ENCODE measurements around the gene HS3ST3B1.

The HS3ST3B1 gene

GRCh38 chr17:14300575-14301278 is at the start of gene HS3ST3B1:
HS3ST3B1 (plus strand) TSS chr17:14301081; CDS start chr17:14301519, 438 bp downstream.
- peak; percentile 98 for DNase-seq (ENCODE audit: low read depth, low spot score)
- Histone ChIP-seq H3K36me3 (ENCODE audit: control insufficient read depth, insufficient read depth, low read length) (no peaks in the 10 kb centered on the region), H3K27ac (ENCODE audit: low read length) (no peak within 1 kb of the TSS), H3K27me3 (ENCODE audit: control insufficient read depth, insufficient read depth, low read length) (peaks cover 71% of the 10 kb centered on the region), H3K9me3 (ENCODE audit: control insufficient read depth, insufficient read depth, low read length) (no peaks in the 10 kb centered on the region), H3K4me3 (ENCODE audit: low read length) (peak within 1 kb of the TSS; percentile 53), H3K4me1 (ENCODE audit: control insufficient read depth, insufficient read depth, low read length) (peaks cover 7% of the 10 kb centered on the region; the same call in 1 of the 2 replicates)
- no CpG with 5 or more reads among the region's 49 CpGs for WGBS (ENCODE audit: insufficient coverage, insufficient read length)

- Histone ChIP-seq H3K27ac (ENCODE audit: low read length) (no peak overlapping the region), H3K9me3 (ENCODE audit: control insufficient read depth, insufficient read depth, low read length) (no peaks in the 10 kb centered on the region), H3K36me3 (ENCODE audit: control insufficient read depth, insufficient read depth, low read length) (no peaks in the 10 kb centered on the region), H3K4me1 (ENCODE audit: control insufficient read depth, insufficient read depth, low read length) (no peaks in the 10 kb centered on the region), H3K27me3 (ENCODE audit: control insufficient read depth, insufficient read depth, low read length) (no peaks in the 10 kb centered on the region), H3K4me3 (ENCODE audit: low read length) (no peak overlapping the region)
- WGBS (ENCODE audit: insufficient coverage, insufficient read length): no CpG with 5 or more reads among the region's 5 CpGs
- no peak for DNase-seq (ENCODE audit: low read depth, low spot score)
Measured at GRCh38 chr17:14261406-14261805, 39.5 kb upstream of the HS3ST3B1 start.

GRCh38 chr17:14268264-14268663 is 32.6 kb upstream of the HS3ST3B1 start:
- WGBS (ENCODE audit: insufficient coverage, insufficient read length): no CpG with 5 or more reads among the region's 2 CpGs
- Histone ChIP-seq H3K27ac (ENCODE audit: low read length) (no peak overlapping the region), H3K9me3 (ENCODE audit: control insufficient read depth, insufficient read depth, low read length) (no peaks in the 10 kb centered on the region), H3K27me3 (ENCODE audit: control insufficient read depth, insufficient read depth, low read length) (no peaks in the 10 kb centered on the region), H3K36me3 (ENCODE audit: control insufficient read depth, insufficient read depth, low read length) (no peaks in the 10 kb centered on the region), H3K4me1 (ENCODE audit: control insufficient read depth, insufficient read depth, low read length) (no peaks in the 10 kb centered on the region), H3K4me3 (ENCODE audit: low read length) (no peak overlapping the region)
- peak; percentile 7 for DNase-seq (ENCODE audit: low read depth, low spot score)

- Histone ChIP-seq H3K4me1 (ENCODE audit: control insufficient read depth, insufficient read depth, low read length) (no peaks in the 10 kb centered on the region), H3K27ac (ENCODE audit: low read length) (no peak overlapping the region), H3K36me3 (ENCODE audit: control insufficient read depth, insufficient read depth, low read length) (no peaks in the 10 kb centered on the region), H3K9me3 (ENCODE audit: control insufficient read depth, insufficient read depth, low read length) (no peaks in the 10 kb centered on the region), H3K27me3 (ENCODE audit: control insufficient read depth, insufficient read depth, low read length) (no peaks in the 10 kb centered on the region), H3K4me3 (ENCODE audit: low read length) (no peak overlapping the region)
- no CpG with 5 or more reads among the region's 5 CpGs for WGBS (ENCODE audit: insufficient coverage, insufficient read length)
- no peak for DNase-seq (ENCODE audit: low read depth, low spot score)
Measured at GRCh38 chr17:14269473-14269872, 31.4 kb upstream of the HS3ST3B1 start.

- no peak overlapping the region for H3K27ac ChIP-seq (ENCODE audit: low read length)
- H3K4me3 ChIP-seq (ENCODE audit: low read length): no peak overlapping the region
- no peak for DNase-seq (ENCODE audit: low read depth, low spot score)
- H3K9me3 ChIP-seq (ENCODE audit: control insufficient read depth, insufficient read depth, low read length): no peaks in the 10 kb centered on the region
- no peaks in the 10 kb centered on the region for H3K36me3 ChIP-seq (ENCODE audit: control insufficient read depth, insufficient read depth, low read length)
- no peaks in the 10 kb centered on the region for H3K27me3 ChIP-seq (ENCODE audit: control insufficient read depth, insufficient read depth, low read length)
- no peaks in the 10 kb centered on the region for H3K4me1 ChIP-seq (ENCODE audit: control insufficient read depth, insufficient read depth, low read length)
- WGBS (ENCODE audit: insufficient coverage, insufficient read length): no CpG with 5 or more reads among the region's 2 CpGs
Measured at GRCh38 chr17:14270508-14270907, 30.4 kb upstream of the HS3ST3B1 start.

DNA sequence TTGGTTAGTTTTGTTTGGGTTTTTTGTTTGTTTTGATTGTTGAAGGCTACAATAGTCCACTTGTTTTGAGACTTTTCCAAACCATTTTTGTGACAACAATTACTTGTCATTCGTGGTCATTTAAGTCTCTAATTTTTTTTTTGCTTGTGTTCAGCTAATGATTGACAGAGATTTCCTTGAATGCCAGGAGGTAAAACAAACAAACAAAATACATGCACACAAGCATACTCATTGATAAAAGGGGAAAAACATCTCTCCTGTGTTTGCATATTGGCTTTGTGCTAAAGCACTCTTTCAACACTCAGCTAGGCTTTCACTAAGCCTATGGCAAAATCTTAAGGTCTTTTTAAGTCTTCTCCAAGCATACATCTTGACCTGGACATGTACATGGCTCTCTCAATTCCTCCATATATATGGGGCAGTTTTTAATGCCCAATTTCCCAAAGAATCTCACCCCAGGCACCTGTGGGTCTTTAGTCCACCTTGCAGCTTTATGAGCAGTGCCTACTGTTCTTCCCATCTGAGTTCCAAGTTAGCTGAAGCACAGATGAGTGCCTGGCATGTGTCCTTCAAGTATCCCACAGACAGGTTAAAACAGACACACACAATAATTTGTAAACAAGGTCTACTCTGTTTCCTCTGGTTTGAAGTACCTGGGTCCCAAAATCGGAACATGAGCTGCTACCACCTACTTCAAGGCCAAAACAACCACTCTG is 24.2 kb upstream of the HS3ST3B1 start:
- H3K36me3 ChIP-seq (ENCODE audit: control insufficient read depth, insufficient read depth, low read length): no peaks in the 10 kb centered on the region
- H3K9me3 ChIP-seq (ENCODE audit: control insufficient read depth, insufficient read depth, low read length): no peaks in the 10 kb centered on the region
- H3K27me3 ChIP-seq (ENCODE audit: control insufficient read depth, insufficient read depth, low read length): no peaks in the 10 kb centered on the region
- DNase-seq (ENCODE audit: low read depth, low spot score): no peak
- WGBS (ENCODE audit: insufficient coverage, insufficient read length): no CpG with 5 or more reads among the region's 2 CpGs
- H3K27ac ChIP-seq (ENCODE audit: low read length): no peak overlapping the region
- no peak overlapping the region for H3K4me3 ChIP-seq (ENCODE audit: low read length)
- no peaks in the 10 kb centered on the region for H3K4me1 ChIP-seq (ENCODE audit: control insufficient read depth, insufficient read depth, low read length)

DNA sequence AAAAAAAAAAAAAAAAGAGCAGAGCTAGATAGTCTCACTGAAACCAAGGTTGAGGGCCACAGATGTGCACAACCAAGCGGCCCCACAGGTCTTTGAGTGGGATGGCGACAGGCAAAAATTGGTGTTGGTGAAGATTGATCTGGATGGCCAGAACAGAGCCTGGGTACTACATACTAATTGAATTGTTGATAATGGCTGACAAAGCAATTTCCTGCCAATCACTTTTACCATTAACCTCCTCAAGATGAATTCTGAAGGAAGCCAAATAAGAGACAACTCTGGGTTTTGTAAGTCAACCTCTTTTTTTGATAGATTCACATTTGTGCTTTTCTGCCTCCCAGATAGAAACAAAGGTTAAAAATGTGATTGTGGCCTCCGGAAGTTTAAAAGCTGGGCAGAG is 19.4 kb upstream of the HS3ST3B1 start:
- no peak overlapping the region for H3K27ac ChIP-seq (ENCODE audit: low read length)
- no peak for DNase-seq (ENCODE audit: low read depth, low spot score)
- H3K27me3 ChIP-seq (ENCODE audit: control insufficient read depth, insufficient read depth, low read length): no peaks in the 10 kb centered on the region
- no peak overlapping the region for H3K4me3 ChIP-seq (ENCODE audit: low read length)
- WGBS (ENCODE audit: insufficient coverage, insufficient read length): no CpG with 5 or more reads among the region's 3 CpGs
- H3K9me3 ChIP-seq (ENCODE audit: control insufficient read depth, insufficient read depth, low read length): no peaks in the 10 kb centered on the region
- H3K36me3 ChIP-seq (ENCODE audit: control insufficient read depth, insufficient read depth, low read length): no peaks in the 10 kb centered on the region
- H3K4me1 ChIP-seq (ENCODE audit: control insufficient read depth, insufficient read depth, low read length): no peaks in the 10 kb centered on the region

DNA sequence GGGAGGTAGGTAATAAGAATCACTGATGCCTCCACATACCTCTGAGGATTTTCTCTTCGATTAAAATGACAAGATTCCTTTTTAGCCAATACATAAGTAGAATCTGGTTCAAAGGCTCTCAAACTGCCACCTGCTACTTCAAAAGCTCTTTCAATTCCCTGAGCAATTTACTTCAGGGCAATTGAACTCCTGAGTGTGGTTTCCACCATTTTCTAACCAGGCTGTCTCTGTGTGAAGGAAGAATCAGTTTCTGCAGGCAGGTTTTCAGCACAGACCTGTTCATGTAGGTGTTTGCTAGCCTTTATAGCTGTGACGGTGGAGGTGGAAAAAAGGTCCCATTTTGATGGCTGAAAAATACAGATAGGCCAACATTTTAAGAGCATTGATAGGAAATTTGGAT is 18.2 kb upstream of the HS3ST3B1 start:
- Histone ChIP-seq H3K36me3 (ENCODE audit: control insufficient read depth, insufficient read depth, low read length) (no peaks in the 10 kb centered on the region), H3K27ac (ENCODE audit: low read length) (no peak overlapping the region), H3K9me3 (ENCODE audit: control insufficient read depth, insufficient read depth, low read length) (no peaks in the 10 kb centered on the region), H3K4me3 (ENCODE audit: low read length) (no peak overlapping the region), H3K4me1 (ENCODE audit: control insufficient read depth, insufficient read depth, low read length) (no peaks in the 10 kb centered on the region), H3K27me3 (ENCODE audit: control insufficient read depth, insufficient read depth, low read length) (no peaks in the 10 kb centered on the region)
- no CpG with 5 or more reads among the region's 2 CpGs for WGBS (ENCODE audit: insufficient coverage, insufficient read length)
- no peak for DNase-seq (ENCODE audit: low read depth, low spot score)

- no CpG with 5 or more reads among the region's 2 CpGs for WGBS (ENCODE audit: insufficient coverage, insufficient read length)
- Histone ChIP-seq H3K9me3 (ENCODE audit: control insufficient read depth, insufficient read depth, low read length) (no peaks in the 10 kb centered on the region), H3K27me3 (ENCODE audit: control insufficient read depth, insufficient read depth, low read length) (no peaks in the 10 kb centered on the region), H3K27ac (ENCODE audit: low read length) (no peak overlapping the region), H3K36me3 (ENCODE audit: control insufficient read depth, insufficient read depth, low read length) (no peaks in the 10 kb centered on the region), H3K4me3 (ENCODE audit: low read length) (no peak overlapping the region), H3K4me1 (ENCODE audit: control insufficient read depth, insufficient read depth, low read length) (no peaks in the 10 kb centered on the region)
- no peak for DNase-seq (ENCODE audit: low read depth, low spot score)
Measured at GRCh38 chr17:14289162-14289561, 11.7 kb upstream of the HS3ST3B1 start.

DNA sequence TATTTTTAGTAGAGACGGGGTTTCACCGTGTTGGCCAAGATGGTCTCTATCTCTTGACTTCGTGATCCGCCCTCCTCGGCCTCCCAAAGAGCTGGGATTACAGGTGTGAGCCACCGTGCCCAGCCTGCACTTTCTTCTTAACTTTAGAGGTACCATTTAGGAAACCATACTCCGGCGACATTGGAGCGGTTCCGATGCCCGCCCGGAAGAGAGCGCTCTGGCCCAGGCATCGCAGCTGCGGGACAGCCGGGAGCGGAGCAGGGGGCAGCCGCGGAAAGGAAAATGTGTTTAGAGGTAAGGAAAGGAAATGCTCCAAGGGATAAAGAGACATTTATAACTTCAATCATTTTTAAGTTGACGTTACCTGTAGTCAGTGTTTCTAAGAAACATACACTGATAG is 6.0 kb upstream of the HS3ST3B1 start:
- Histone ChIP-seq H3K27me3 (ENCODE audit: control insufficient read depth, insufficient read depth, low read length) (peaks cover 38% of the 10 kb centered on the region), H3K27ac (ENCODE audit: low read length) (no peak overlapping the region), H3K4me3 (ENCODE audit: low read length) (no peak overlapping the region), H3K9me3 (ENCODE audit: control insufficient read depth, insufficient read depth, low read length) (no peaks in the 10 kb centered on the region), H3K4me1 (ENCODE audit: control insufficient read depth, insufficient read depth, low read length) (0 out of 2 replicates have a peak, but pooled peaks cover 2% of the 10 kb centered on the region), H3K36me3 (ENCODE audit: control insufficient read depth, insufficient read depth, low read length) (no peaks in the 10 kb centered on the region)
- no peak for DNase-seq (ENCODE audit: low read depth, low spot score)
- WGBS (ENCODE audit: insufficient coverage, insufficient read length): no CpG with 5 or more reads among the region's 20 CpGs

All from iPS DF 6.9 (cell line).